ENCODE data around the gene SPATA13.

The SPATA13 gene

GRCh38 chr13:24299488-24300114, 139.1 kb downstream of the SPATA13 start:
- TF ChIP-seq ZC3H10 (CRISPR knock-in tag; IDR thresholded peaks at IDR 0.05) (no peak), ZNF70 (CRISPR knock-in tag; IDR thresholded peaks at IDR 0.05) (no peak), CSRNP3 (CRISPR knock-in tag; IDR thresholded peaks at IDR 0.05) (no peak), TCF4 (CRISPR knock-in tag; IDR thresholded peaks at IDR 0.05; ENCODE audit: borderline replicate concordance) (no peak), BACH2 (CRISPR knock-in tag; IDR thresholded peaks at IDR 0.05; ENCODE audit: borderline replicate concordance) (no peak), ZFP3 (CRISPR knock-in tag; IDR thresholded peaks at IDR 0.05) (no peak), ESRRG (CRISPR knock-in tag; IDR thresholded peaks at IDR 0.05) (no peak), ZNF8 (CRISPR knock-in tag; IDR thresholded peaks at IDR 0.05) (no peak), TOX (CRISPR knock-in tag; IDR thresholded peaks at IDR 0.05; ENCODE audit: borderline replicate concordance) (no peak), ISL1 (CRISPR knock-in tag; IDR thresholded peaks at IDR 0.05) (no peak), CREB5 (CRISPR knock-in tag; IDR thresholded peaks at IDR 0.05; ENCODE audit: low read depth) (no peak), CSDC2 (CRISPR knock-in tag; IDR thresholded peaks at IDR 0.05) (no peak), PPARA (CRISPR knock-in tag; IDR thresholded peaks at IDR 0.05; ENCODE audit: borderline replicate concordance) (no peak), OSR1 (CRISPR knock-in tag; IDR thresholded peaks at IDR 0.05) (no peak), RARB (CRISPR knock-in tag; IDR thresholded peaks at IDR 0.05) (no peak)
- ATAC-seq, result no peak

- TF ChIP-seq ARNTL (CRISPR knock-in tag; IDR thresholded peaks at IDR 0.05; ENCODE audit: borderline replicate concordance, low read depth) (no peak), ZNF8 (CRISPR knock-in tag; IDR thresholded peaks at IDR 0.05) (no peak), POU6F1 (CRISPR knock-in tag; IDR thresholded peaks at IDR 0.05; ENCODE audit: borderline replicate concordance, low read depth) (no peak), TCF4 (CRISPR knock-in tag; IDR thresholded peaks at IDR 0.05; ENCODE audit: borderline replicate concordance) (no peak), CSRNP3 (CRISPR knock-in tag; IDR thresholded peaks at IDR 0.05) (no peak)
- no peak for ATAC-seq
These were observed 140.9 kb downstream of the SPATA13 start for GRCh38 chr13:24301434-24301833.

GRCh38 chr13:24301911-24302310, 141.4 kb downstream of the SPATA13 start:
- TF ChIP-seq BACH2 (CRISPR knock-in tag; IDR thresholded peaks at IDR 0.05; ENCODE audit: borderline replicate concordance) (no peak), ZC3H10 (CRISPR knock-in tag; IDR thresholded peaks at IDR 0.05) (no peak), TCF4 (CRISPR knock-in tag; IDR thresholded peaks at IDR 0.05; ENCODE audit: borderline replicate concordance) (no peak), SNAI2 (CRISPR knock-in tag; IDR thresholded peaks at IDR 0.05) (no peak), CSDC2 (CRISPR knock-in tag; IDR thresholded peaks at IDR 0.05) (no peak), PATZ1 (CRISPR knock-in tag; IDR thresholded peaks at IDR 0.05; ENCODE audit: borderline replicate concordance) (no peak), OSR1 (CRISPR knock-in tag; IDR thresholded peaks at IDR 0.05) (no peak), ZFP30 (CRISPR knock-in tag; IDR thresholded peaks at IDR 0.05) (no peak), TOX (CRISPR knock-in tag; IDR thresholded peaks at IDR 0.05; ENCODE audit: borderline replicate concordance) (no peak), GLIS3 (CRISPR knock-in tag; IDR thresholded peaks at IDR 0.05) (no peak), ZFP3 (CRISPR knock-in tag; IDR thresholded peaks at IDR 0.05) (no peak), RARB (CRISPR knock-in tag; IDR thresholded peaks at IDR 0.05) (no peak), ESRRG (CRISPR knock-in tag; IDR thresholded peaks at IDR 0.05) (no peak), ZNF565 (CRISPR knock-in tag; conservative IDR thresholded peaks at IDR 0.05; ENCODE audit: low read depth) (no peak), CSRNP3 (CRISPR knock-in tag; IDR thresholded peaks at IDR 0.05) (no peak), ARNTL (CRISPR knock-in tag; IDR thresholded peaks at IDR 0.05; ENCODE audit: borderline replicate concordance, low read depth) (no peak), ZNF8 (CRISPR knock-in tag; IDR thresholded peaks at IDR 0.05) (no peak), POU6F1 (CRISPR knock-in tag; IDR thresholded peaks at IDR 0.05; ENCODE audit: borderline replicate concordance, low read depth) (no peak), ISL1 (CRISPR knock-in tag; IDR thresholded peaks at IDR 0.05) (no peak)
- no peak for ATAC-seq

All from SK-N-SH treated with all-trans-retinoic acid at 6 μM for 48 hours (cell line).